Hepatocyte (in vitro differentiated cells): Measurements from ENCODE around the gene MYL9. TPM values are rescaled to one million over a fixed set of nuclear protein-coding genes. Genes with fewer than 3 reads are reported as not detected.

Source experiments
- DNase-seq: peaks from one replicate; pipeline ENCODE4 v3.0.0-alpha.2; 2016; ENCODE audit warnings: low spot score
- H2AFZ ChIP-seq: fragments of 200-600 bp; sonication (generic); 2 replicates; pipeline ENCODE4 v1.6.0; 2016; ENCODE audit warnings: antibody characterized with exemption, mild to moderate bottlenecking
- H3K27ac ChIP-seq: fragments of 200-600 bp; sonication (generic); 2 replicates; pipeline ENCODE4 v1.5.1; 2016; ENCODE audit warnings: mild to moderate bottlenecking
- H3K27me3 ChIP-seq: fragments of 200-600 bp; sonication (generic); 2 replicates; pipeline ENCODE4 v1.6.1; 2016
- H3K36me3 ChIP-seq: fragments of 200-600 bp; sonication (generic); replicated peaks from 2 replicates; pipeline ENCODE4 v1.5.1; 2016; ENCODE audit warnings: low read depth; ENCODE audit not compliant: insufficient read depth
- H3K4me1 ChIP-seq: fragments of 200-600 bp; sonication (generic); 2 replicates; pipeline ENCODE4 v1.5.1; 2016; ENCODE audit warnings: mild to moderate bottlenecking, moderate library complexity; ENCODE audit not compliant: insufficient read depth
- H3K4me2 ChIP-seq: fragments of 200-600 bp; sonication (generic); 2 replicates; pipeline ENCODE4 v1.6.0; 2016
- H3K4me3 ChIP-seq: fragments of 200-600 bp; sonication (generic); 2 replicates; pipeline ENCODE4 v1.5.1; 2016; ENCODE audit warnings: mild to moderate bottlenecking
- H3K79me2 ChIP-seq: fragments of 200-600 bp; sonication (generic); 2 replicates; pipeline ENCODE4 v1.6.0; 2017; ENCODE audit warnings: mild to moderate bottlenecking
- H3K9me2 ChIP-seq: fragments of 200-600 bp; sonication (generic); replicated peaks from 2 replicates; pipeline ENCODE4 v1.6.0; 2017; ENCODE audit warnings: mild to moderate bottlenecking; ENCODE audit not compliant: insufficient read depth
- H3K9me3 ChIP-seq: fragments of 200-600 bp; sonication (generic); 2 replicates; pipeline ENCODE4 v1.5.1; 2016; ENCODE audit warnings: low read depth, mild to moderate bottlenecking
- H4K20me1 ChIP-seq: fragments of 200-600 bp; sonication (generic); 2 replicates; pipeline ENCODE4 v1.6.0; 2016; ENCODE audit warnings: mild to moderate bottlenecking; ENCODE audit not compliant: insufficient read depth, poor library complexity, severe bottlenecking
- EZH2 ChIP-seq: fragments of 200-600 bp; sonication (generic); IDR thresholded peaks from 2 replicates; pipeline ENCODE4 v1.6.1; 2016; ENCODE audit warnings: antibody characterized with exemption, mild to moderate bottlenecking, borderline replicate concordance
- EZH2phosphoT487 ChIP-seq: fragments of 200-600 bp; sonication (generic); IDR thresholded peaks from one replicate; pipeline ENCODE4 v1.6.1; 2018; ENCODE audit warnings: antibody characterized with exemption, mild to moderate bottlenecking, low read depth, moderate library complexity; ENCODE audit not compliant: unreplicated experiment, severe bottlenecking
- WGBS: methylation state at CpG from one replicate; pipeline ENCODE4 v1.1.6; 2016; ENCODE audit warnings: low lambda C conversion rate; ENCODE audit errors: missing lambda C conversion rate; 5-methylcytosine and 5-hydroxymethylcytosine counted together
- polyA plus RNA-seq: library from polyadenylated mRNA; unstranded; fragments of >200 nt; fragmentation: Nextera tagmentation; extraction: Ambion mirVana; gene quantifications from 2 replicates; pipeline ENCODE4 v1.2.1, GENCODE V29; 2016
- small RNA-seq: library from RNA; depleted of rRNA; stranded (forward); fragments of <200 nt; gene quantifications from one replicate; pipeline ENCODE3, GENCODE V24; 2014
- total RNA-seq: library from RNA; depleted of rRNA; stranded (reverse); fragments of >200 nt; gene quantifications from 2 replicates; pipeline ENCODE4 v1.2.3, GENCODE V29; 2014
- TF ChIP-seq, protein P1 (sequence below): fragments of 200-600 bp; sonication (generic); IDR thresholded peaks from 2 replicates; pipeline ENCODE4 v1.5.1; 2016; ENCODE audit warnings: antibody characterized with exemption, mild to moderate bottlenecking; ENCODE audit not compliant: poor library complexity

Gene MYL9
- total and polyA plus RNA-seq, 2 experiments from 2014 or later: 31.8 to 169 TPM

- no peak overlapping the region for H3K27ac ChIP-seq
- 82% methylated on average over 5 of the region's 5 CpGs for WGBS
- TF ChIP-seq, protein P1, sequence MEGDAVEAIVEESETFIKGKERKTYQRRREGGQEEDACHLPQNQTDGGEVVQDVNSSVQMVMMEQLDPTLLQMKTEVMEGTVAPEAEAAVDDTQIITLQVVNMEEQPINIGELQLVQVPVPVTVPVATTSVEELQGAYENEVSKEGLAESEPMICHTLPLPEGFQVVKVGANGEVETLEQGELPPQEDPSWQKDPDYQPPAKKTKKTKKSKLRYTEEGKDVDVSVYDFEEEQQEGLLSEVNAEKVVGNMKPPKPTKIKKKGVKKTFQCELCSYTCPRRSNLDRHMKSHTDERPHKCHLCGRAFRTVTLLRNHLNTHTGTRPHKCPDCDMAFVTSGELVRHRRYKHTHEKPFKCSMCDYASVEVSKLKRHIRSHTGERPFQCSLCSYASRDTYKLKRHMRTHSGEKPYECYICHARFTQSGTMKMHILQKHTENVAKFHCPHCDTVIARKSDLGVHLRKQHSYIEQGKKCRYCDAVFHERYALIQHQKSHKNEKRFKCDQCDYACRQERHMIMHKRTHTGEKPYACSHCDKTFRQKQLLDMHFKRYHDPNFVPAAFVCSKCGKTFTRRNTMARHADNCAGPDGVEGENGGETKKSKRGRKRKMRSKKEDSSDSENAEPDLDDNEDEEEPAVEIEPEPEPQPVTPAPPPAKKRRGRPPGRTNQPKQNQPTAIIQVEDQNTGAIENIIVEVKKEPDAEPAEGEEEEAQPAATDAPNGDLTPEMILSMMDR: no peak
- no peak for TF ChIP-seq EZH2phosphoT487
- TF ChIP-seq EZH2: no peak
These were observed 58.6 kb downstream of the MYL9 start for GRCh38 chr20:36599912-36600345.

More at GRCh38 chr20:36599912-36600345, 58.6 kb downstream of the MYL9 start:
- Histone ChIP-seq H4K20me1 (no peaks in the 10 kb centered on the region), H3K9me3 (no peaks in the 10 kb centered on the region), H3K79me2 (no peaks in the 10 kb centered on the region), H3K9me2 (no peaks in the 10 kb centered on the region), H3K4me2 (no peak overlapping the region), H3K36me3 (no peaks in the 10 kb centered on the region), H3K4me1 (peaks cover 1% of the 10 kb centered on the region), H2AFZ (no peak overlapping the region), H3K27me3 (no peaks in the 10 kb centered on the region), H3K4me3 (no peak overlapping the region)
- DNase-seq: no peak

Small RNA genes within 50 kb of the gene (small RNA-seq; reads per million reads assigned to genes)
- not detected for gene RF00017

Other genes with a start within 250 kb of the MYL9 start
- gene DLGAP4, start 235.2 kb upstream of the MYL9 start, total RNA-seq: 13.8 and 16.5 TPM in 2 replicates
- gene DLGAP4, start 235.2 kb upstream of the MYL9 start, polyA plus RNA-seq: 39.4 and 48.6 TPM in 2 replicates
- gene TGIF2, start 32.1 kb downstream of the MYL9 start, total RNA-seq: 27.0 and 30.6 TPM in 2 replicates
- 32.4 and 38.5 TPM in 2 replicates for gene TGIF2, start 32.1 kb downstream of the MYL9 start, polyA plus RNA-seq
- gene RAB5IF, start 64.3 kb downstream of the MYL9 start, total RNA-seq: 130 and 134 TPM in 2 replicates
- 198 and 202 TPM in 2 replicates for gene RAB5IF, start 64.3 kb downstream of the MYL9 start, polyA plus RNA-seq
- gene SLA2, start 104.7 kb downstream of the MYL9 start, total RNA-seq: not detected in 2 replicates
- 0.15 TPM in 1 of 2 replicates, not detected in the other for gene SLA2, start 104.7 kb downstream of the MYL9 start, polyA plus RNA-seq
- 18.2 and 19.1 TPM in 2 replicates for gene NDRG3, start 204.6 kb downstream of the MYL9 start, total RNA-seq
- 13.6 and 19.5 TPM in 2 replicates for gene NDRG3, start 204.6 kb downstream of the MYL9 start, polyA plus RNA-seq
- 10.3 and 12.7 TPM in 2 replicates for gene DSN1, start 232.2 kb downstream of the MYL9 start, total RNA-seq
- gene DSN1, start 232.2 kb downstream of the MYL9 start, polyA plus RNA-seq: 9.2 and 9.5 TPM in 2 replicates